ENCODE data around the gene CCDC89. TPM values are rescaled to one million over a fixed set of nuclear protein-coding genes. Genes with fewer than 3 reads are reported as not detected.

CCDC89 gene
- total and polyA plus RNA-seq, 2 experiments from 2014 or later, result 0.31 TPM; not detected in 1

- TF ChIP-seq, protein P1, sequence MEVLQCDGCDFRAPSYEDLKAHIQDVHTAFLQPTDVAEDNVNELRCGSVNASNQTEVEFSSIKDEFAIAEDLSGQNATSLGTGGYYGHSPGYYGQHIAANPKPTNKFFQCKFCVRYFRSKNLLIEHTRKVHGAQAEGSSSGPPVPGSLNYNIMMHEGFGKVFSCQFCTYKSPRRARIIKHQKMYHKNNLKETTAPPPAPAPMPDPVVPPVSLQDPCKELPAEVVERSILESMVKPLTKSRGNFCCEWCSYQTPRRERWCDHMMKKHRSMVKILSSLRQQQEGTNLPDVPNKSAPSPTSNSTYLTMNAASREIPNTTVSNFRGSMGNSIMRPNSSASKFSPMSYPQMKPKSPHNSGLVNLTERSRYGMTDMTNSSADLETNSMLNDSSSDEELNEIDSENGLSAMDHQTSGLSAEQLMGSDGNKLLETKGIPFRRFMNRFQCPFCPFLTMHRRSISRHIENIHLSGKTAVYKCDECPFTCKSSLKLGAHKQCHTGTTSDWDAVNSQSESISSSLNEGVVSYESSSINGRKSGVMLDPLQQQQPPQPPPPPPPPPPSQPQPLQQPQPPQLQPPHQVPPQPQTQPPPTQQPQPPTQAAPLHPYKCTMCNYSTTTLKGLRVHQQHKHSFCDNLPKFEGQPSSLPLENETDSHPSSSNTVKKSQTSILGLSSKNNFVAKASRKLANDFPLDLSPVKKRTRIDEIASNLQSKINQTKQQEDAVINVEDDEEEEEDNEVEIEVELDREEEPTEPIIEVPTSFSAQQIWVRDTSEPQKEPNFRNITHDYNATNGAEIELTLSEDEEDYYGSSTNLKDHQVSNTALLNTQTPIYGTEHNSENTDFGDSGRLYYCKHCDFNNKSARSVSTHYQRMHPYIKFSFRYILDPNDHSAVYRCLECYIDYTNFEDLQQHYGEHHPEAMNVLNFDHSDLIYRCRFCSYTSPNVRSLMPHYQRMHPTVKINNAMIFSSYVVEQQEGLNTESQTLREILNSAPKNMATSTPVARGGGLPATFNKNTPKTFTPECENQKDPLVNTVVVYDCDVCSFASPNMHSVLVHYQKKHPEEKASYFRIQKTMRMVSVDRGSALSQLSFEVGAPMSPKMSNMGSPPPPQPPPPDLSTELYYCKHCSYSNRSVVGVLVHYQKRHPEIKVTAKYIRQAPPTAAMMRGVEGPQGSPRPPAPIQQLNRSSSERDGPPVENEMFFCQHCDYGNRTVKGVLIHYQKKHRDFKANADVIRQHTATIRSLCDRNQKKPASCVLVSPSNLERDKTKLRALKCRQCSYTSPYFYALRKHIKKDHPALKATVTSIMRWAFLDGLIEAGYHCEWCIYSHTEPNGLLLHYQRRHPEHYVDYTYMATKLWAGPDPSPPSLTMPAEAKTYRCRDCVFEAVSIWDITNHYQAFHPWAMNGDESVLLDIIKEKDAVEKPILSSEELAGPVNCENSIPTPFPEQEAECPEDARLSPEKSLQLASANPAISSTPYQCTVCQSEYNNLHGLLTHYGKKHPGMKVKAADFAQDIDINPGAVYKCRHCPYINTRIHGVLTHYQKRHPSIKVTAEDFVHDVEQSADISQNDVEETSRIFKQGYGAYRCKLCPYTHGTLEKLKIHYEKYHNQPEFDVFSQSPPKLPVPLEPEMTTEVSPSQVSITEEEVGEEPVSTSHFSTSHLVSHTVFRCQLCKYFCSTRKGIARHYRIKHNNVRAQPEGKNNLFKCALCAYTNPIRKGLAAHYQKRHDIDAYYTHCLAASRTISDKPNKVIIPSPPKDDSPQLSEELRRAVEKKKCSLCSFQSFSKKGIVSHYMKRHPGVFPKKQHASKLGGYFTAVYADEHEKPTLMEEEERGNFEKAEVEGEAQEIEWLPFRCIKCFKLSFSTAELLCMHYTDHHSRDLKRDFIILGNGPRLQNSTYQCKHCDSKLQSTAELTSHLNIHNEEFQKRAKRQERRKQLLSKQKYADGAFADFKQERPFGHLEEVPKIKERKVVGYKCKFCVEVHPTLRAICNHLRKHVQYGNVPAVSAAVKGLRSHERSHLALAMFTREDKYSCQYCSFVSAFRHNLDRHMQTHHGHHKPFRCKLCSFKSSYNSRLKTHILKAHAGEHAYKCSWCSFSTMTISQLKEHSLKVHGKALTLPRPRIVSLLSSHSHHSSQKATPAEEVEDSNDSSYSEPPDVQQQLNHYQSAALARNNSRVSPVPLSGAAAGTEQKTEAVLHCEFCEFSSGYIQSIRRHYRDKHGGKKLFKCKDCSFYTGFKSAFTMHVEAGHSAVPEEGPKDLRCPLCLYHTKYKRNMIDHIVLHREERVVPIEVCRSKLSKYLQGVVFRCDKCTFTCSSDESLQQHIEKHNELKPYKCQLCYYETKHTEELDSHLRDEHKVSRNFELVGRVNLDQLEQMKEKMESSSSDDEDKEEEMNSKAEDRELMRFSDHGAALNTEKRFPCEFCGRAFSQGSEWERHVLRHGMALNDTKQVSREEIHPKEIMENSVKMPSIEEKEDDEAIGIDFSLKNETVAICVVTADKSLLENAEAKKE (CRISPR knock-in tag; IDR thresholded peaks at IDR 0.05), result no peak
- TF ChIP-seq STAT1 (IDR thresholded peaks at IDR 0.05; ENCODE audit: unreplicated experiment) (no peak), EZH2 (IDR thresholded peaks at IDR 0.05; ENCODE audit: low read depth, unreplicated experiment) (no peak), JUNB (IDR thresholded peaks at IDR 0.05; ENCODE audit: unreplicated experiment) (no peak), CREB1 (CRISPR knock-in tag; IDR thresholded peaks at IDR 0.05; ENCODE audit: low read depth) (no peak), POLR2AphosphoS5 (IDR thresholded peaks at IDR 0.05; ENCODE audit: low read depth) (no peak), ZNF331 (CRISPR knock-in tag; IDR thresholded peaks at IDR 0.05; ENCODE audit: low read depth) (no peak)
- TF ChIP-seq, protein P2, sequence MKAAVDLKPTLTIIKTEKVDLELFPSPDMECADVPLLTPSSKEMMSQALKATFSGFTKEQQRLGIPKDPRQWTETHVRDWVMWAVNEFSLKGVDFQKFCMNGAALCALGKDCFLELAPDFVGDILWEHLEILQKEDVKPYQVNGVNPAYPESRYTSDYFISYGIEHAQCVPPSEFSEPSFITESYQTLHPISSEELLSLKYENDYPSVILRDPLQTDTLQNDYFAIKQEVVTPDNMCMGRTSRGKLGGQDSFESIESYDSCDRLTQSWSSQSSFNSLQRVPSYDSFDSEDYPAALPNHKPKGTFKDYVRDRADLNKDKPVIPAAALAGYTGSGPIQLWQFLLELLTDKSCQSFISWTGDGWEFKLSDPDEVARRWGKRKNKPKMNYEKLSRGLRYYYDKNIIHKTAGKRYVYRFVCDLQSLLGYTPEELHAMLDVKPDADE (IDR thresholded peaks at IDR 0.05), result no peak
Observed at GRCh38 chr11:85721191-85721590, 35.2 kb upstream of the CCDC89 start (continued).

Data from GM23338 (cell line).